Kidney glomerular epithelial cell (primary cell): ENCODE results near the gene KCNQ1OT1.
"Not testable (repeated sequence)": the region's sequence is repeated elsewhere in the genome, so short reads cannot be mapped to it uniquely, and the experiment has no call there.

ENCODE experiments used
- DNase-seq: peaks from one replicate; lab custom pipeline; 2025; lab: John Stamatoyannopoulos, UW

KCNQ1OT1 gene

GRCh38 chr11:2652333-2653197 is 47.2 kb downstream of the KCNQ1OT1 start:
- no peak for DNase-seq

GRCh38 chr11:2651826-2652271 is 47.9 kb downstream of the KCNQ1OT1 start:
- DNase-seq, result no peak

GRCh38 chr11:2651054-2651617 is 48.7 kb downstream of the KCNQ1OT1 start:
- DNase-seq, result no peak

- DNase-seq, result no peak
These were observed 49.4 kb downstream of the KCNQ1OT1 start for GRCh38 chr11:2650343-2650867.

- DNase-seq, result no peak
These were observed 49.9 kb downstream of the KCNQ1OT1 start for GRCh38 chr11:2649848-2650247.

- DNase-seq, result no peak
These were observed 50.4 kb downstream of the KCNQ1OT1 start for GRCh38 chr11:2649400-2649799.

- DNase-seq, result no peak
These were observed 51.8 kb downstream of the KCNQ1OT1 start for GRCh38 chr11:2647953-2648352.

- no peak for DNase-seq
These were observed 52.6 kb downstream of the KCNQ1OT1 start for GRCh38 chr11:2647167-2647566.

- no peak for DNase-seq
These were observed 54.0 kb downstream of the KCNQ1OT1 start for GRCh38 chr11:2645779-2646118.

- no peak for DNase-seq
These were observed 54.7 kb downstream of the KCNQ1OT1 start for GRCh38 chr11:2644844-2645778.

GRCh38 chr11:2643746-2644145 is 56.0 kb downstream of the KCNQ1OT1 start:
- DNase-seq, result no peak

- no peak for DNase-seq
These were observed 58.2 kb downstream of the KCNQ1OT1 start for GRCh38 chr11:2641623-2642022.

GRCh38 chr11:2639763-2640162 is 60.0 kb downstream of the KCNQ1OT1 start:
- not testable (repeated sequence) for DNase-seq

- DNase-seq, result no peak
These were observed 68.6 kb downstream of the KCNQ1OT1 start for GRCh38 chr11:2631161-2631560.

GRCh38 chr11:2630679-2631078 is 69.1 kb downstream of the KCNQ1OT1 start:
- no peak for DNase-seq

GRCh38 chr11:2625183-2625582 is 74.6 kb downstream of the KCNQ1OT1 start:
- DNase-seq, result no peak

GRCh38 chr11:2621894-2622293 is 77.9 kb downstream of the KCNQ1OT1 start:
- DNase-seq, result no peak

GRCh38 chr11:2612884-2613571 is 86.8 kb downstream of the KCNQ1OT1 start:
- no peak for DNase-seq

- DNase-seq, result no peak
These were observed 90.4 kb downstream of the KCNQ1OT1 start for GRCh38 chr11:2609345-2609744.

- DNase-seq, result no peak
These were observed 100.1 kb downstream of the KCNQ1OT1 start for GRCh38 chr11:2599561-2600189.

GRCh38 chr11:2595204-2595603 is 104.6 kb downstream of the KCNQ1OT1 start:
- no peak for DNase-seq
